RWPE2 (cell line): Measurements from ENCODE around the gene TRIB2.

Experiments
- ATAC-seq: fragments of 200-7000 bp; cut with Tn5 transposase; 3 replicates; pipeline ENCODE4 v1.9.1; 2021; ENCODE audit warnings: low read depth
- DNase-seq: peaks from one replicate; pipeline ENCODE4 v3.0.0-alpha.2; 2020; ENCODE audit warnings: low spot score
- H3K27ac ChIP-seq: fragments of 450-650 bp; 2 replicates; pipeline ENCODE4 v1.5.1; 2017; ENCODE audit warnings: mild to moderate bottlenecking; ENCODE audit not compliant: poor library complexity, severe bottlenecking
- H3K27me3 ChIP-seq: fragments of 250-450 bp; sonication (Bioruptor Pico); 2 replicates; pipeline ENCODE4 v1.5.1; 2021; ENCODE audit warnings: mild to moderate bottlenecking, moderate library complexity; ENCODE audit not compliant: insufficient read depth, poor library complexity, severe bottlenecking
- H3K36me3 ChIP-seq: fragments of 250-450 bp; sonication (Bioruptor Pico); 2 replicates; pipeline ENCODE4 v1.5.1; 2020; ENCODE audit warnings: low read depth, mild to moderate bottlenecking, moderate library complexity
- H3K4me1 ChIP-seq: fragments of 250-450 bp; sonication (Bioruptor Pico); 2 replicates; pipeline ENCODE4 v1.5.1; 2021; ENCODE audit warnings: mild to moderate bottlenecking, moderate library complexity; ENCODE audit not compliant: insufficient read depth, poor library complexity, severe bottlenecking
- H3K4me3 ChIP-seq: fragments of 250-450 bp; sonication (Bioruptor Pico); 2 replicates; pipeline ENCODE4 v1.5.1; 2021; ENCODE audit warnings: mild to moderate bottlenecking, moderate library complexity; ENCODE audit not compliant: severe bottlenecking
- H3K9me3 ChIP-seq: fragments of 250-450 bp; sonication (Bioruptor Pico); 2 replicates; pipeline ENCODE4 v1.5.1; 2021; ENCODE audit warnings: mild to moderate bottlenecking, moderate library complexity; ENCODE audit not compliant: severe bottlenecking
- CTCF ChIP-seq: fragments of 450-650 bp; IDR thresholded peaks from one replicate; pipeline ENCODE4 v1.5.1; 2017; ENCODE audit warnings: mild to moderate bottlenecking, moderate library complexity; ENCODE audit not compliant: poor library complexity, severe bottlenecking

Gene TRIB2

GRCh38 chr2:12774395-12774727 lies 57.6 kb downstream of the TRIB2 start:
- H3K36me3 ChIP-seq = no peaks in the 10 kb centered on the region
- H3K27ac ChIP-seq = no peak overlapping the region
- H3K4me1 ChIP-seq = no peaks in the 10 kb centered on the region
- ATAC-seq (no peak), DNase-seq (no peak)
- no peak overlapping the region for H3K4me3 ChIP-seq
- H3K9me3 ChIP-seq = no peaks in the 10 kb centered on the region
- H3K27me3 ChIP-seq = no peaks in the 10 kb centered on the region
- no peak for TF ChIP-seq CTCF

DNA sequence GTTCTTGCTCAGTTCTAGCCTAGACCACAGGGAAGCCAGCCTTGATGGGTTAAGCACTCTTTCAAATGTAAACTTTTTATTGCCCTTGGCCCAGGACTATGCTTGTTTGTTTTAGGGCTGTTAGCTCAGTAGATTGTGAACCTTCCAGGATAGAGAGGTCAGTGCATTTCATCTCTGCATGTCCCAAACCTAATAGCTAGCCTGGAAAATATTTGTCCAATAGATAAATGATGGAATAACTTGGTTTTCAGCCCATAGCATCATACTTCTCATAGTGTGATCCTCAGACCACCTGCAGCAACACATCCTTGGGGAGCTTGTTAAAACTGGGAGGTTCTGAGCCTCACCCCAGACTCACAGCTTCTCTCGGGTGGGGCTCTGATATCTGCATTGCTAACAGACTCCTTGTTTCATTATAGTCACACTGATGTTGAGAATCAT lies 59.8 kb downstream of the TRIB2 start:
- H3K4me1 ChIP-seq = no peaks in the 10 kb centered on the region
- no peak overlapping the region for H3K27ac ChIP-seq
- DNase-seq = no peak
- TF ChIP-seq CTCF = no peak
- no peak overlapping the region for H3K4me3 ChIP-seq
- no peak for ATAC-seq
- no peaks in the 10 kb centered on the region for H3K36me3 ChIP-seq
- no peaks in the 10 kb centered on the region for H3K27me3 ChIP-seq
- H3K9me3 ChIP-seq = no peaks in the 10 kb centered on the region

- Histone ChIP-seq H3K27me3 (no peaks in the 10 kb centered on the region), H3K9me3 (no peaks in the 10 kb centered on the region), H3K36me3 (no peaks in the 10 kb centered on the region), H3K4me3 (no peak overlapping the region), H3K4me1 (no peaks in the 10 kb centered on the region), H3K27ac (no peak overlapping the region)
- TF ChIP-seq CTCF = no peak
- ATAC-seq (no peak), DNase-seq (no peak)
Measured at GRCh38 chr2:12778369-12778768, 61.6 kb downstream of the TRIB2 start.

- no peak for TF ChIP-seq CTCF
- no peak overlapping the region for H3K27ac ChIP-seq
- no peaks in the 10 kb centered on the region for H3K9me3 ChIP-seq
- H3K36me3 ChIP-seq = no peaks in the 10 kb centered on the region
- H3K27me3 ChIP-seq = no peaks in the 10 kb centered on the region
- ATAC-seq (no peak), DNase-seq (no peak)
- H3K4me1 ChIP-seq = no peaks in the 10 kb centered on the region
- no peak overlapping the region for H3K4me3 ChIP-seq
Measured at GRCh38 chr2:12778811-12779579, 62.3 kb downstream of the TRIB2 start.

DNA sequence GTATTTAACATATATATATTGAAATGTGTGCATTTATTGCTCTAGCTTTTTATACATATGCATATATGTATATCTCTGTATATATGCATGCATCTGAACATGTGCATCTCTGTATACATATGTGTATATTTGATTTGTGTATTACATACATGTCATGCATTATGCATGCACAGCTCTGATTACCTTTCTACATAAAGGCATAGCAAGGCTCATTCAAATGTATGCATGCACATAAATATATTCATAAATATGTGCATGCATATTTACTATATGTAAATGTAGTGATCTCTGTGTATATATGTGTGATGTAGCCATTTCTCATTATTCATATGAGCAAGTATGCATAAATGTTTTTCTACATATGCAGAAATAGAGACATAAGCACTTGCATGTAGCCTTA lies 64.6 kb downstream of the TRIB2 start:
- no peaks in the 10 kb centered on the region for H3K4me1 ChIP-seq
- TF ChIP-seq CTCF = no peak
- ATAC-seq (no peak), DNase-seq (no peak)
- no peaks in the 10 kb centered on the region for H3K9me3 ChIP-seq
- H3K27me3 ChIP-seq = no peaks in the 10 kb centered on the region
- no peaks in the 10 kb centered on the region for H3K36me3 ChIP-seq
- no peak overlapping the region for H3K4me3 ChIP-seq
- no peak overlapping the region for H3K27ac ChIP-seq
